Endothelial cell of umbilical vein (primary cell): ENCODE measurements around the gene RPP40.

ENCODE experiments used
- CTCF ChIP-seq, 2 donors: IDR thresholded peaks; 1 replicate in 1 of 2; 2 replicates in 1 of 2; pipeline ENCODE4 v1.5.1; 2011; ENCODE audit warnings: low read length in 2 of 2, mild to moderate bottlenecking in 2 of 2, moderate library complexity in 2 of 2, control low read depth in 1 of 2, inconsistent platforms in 1 of 2, low read depth in 1 of 2; ENCODE audit not compliant: insufficient read depth in 1 of 2; ENCODE audit errors: extremely low read depth in 1 of 2
- POLR2A ChIP-seq: IDR thresholded peaks from 2 replicates; pipeline ENCODE4 v1.6.1; 2012; ENCODE audit warnings: low read depth, mild to moderate bottlenecking, control low read depth, low read length

- TF ChIP-seq POLR2A (no peak), CTCF (IDR thresholded peaks at IDR 0.05; ENCODE audit: extremely low read depth in 1 of 2, insufficient read depth in 1 of 2, low read depth in 1 of 2, low read length in 2 of 2) (no peak)
These were observed 2.4 kb upstream of the RPP40 start for GRCh38 chr6:5006222-5006621.
